ENCODE results near the gene SEMA5A. TPM values are rescaled to one million over a fixed set of nuclear protein-coding genes. Genes with fewer than 3 reads are reported as not detected.

The SEMA5A gene
- polyA plus RNA-seq, 1 of the 3 experiments (the other 2 are of a cell fraction), result 0.58 TPM

GRCh38 chr5:9480499-9480898 lies 65.4 kb downstream of the SEMA5A start:
- no peak overlapping the region for H3K9ac ChIP-seq
- ChIA-PET CTCF (no interaction called here), POLR2A (no interaction called here)
- H3K27me3 ChIP-seq (ENCODE audit: insufficient read depth), result no peaks in the 10 kb centered on the region
- H3K9me2 ChIP-seq, result no peaks in the 10 kb centered on the region
- peaks cover 9% of the 10 kb centered on the region; the same call in 1 of the 2 replicates for H3K9me3 ChIP-seq
- H3K4me2 ChIP-seq, result no peak overlapping the region
- 45% methylated on average over 3 of the region's 3 CpGs for WGBS (ENCODE audit: low lambda C conversion rate)
- no peaks in the 10 kb centered on the region for H3K36me3 ChIP-seq (replicated peaks in 1 of 2; ENCODE audit: control insufficient read depth in 1 of 2, insufficient read depth in 2 of 2, low read length in 1 of 2)
- H3K79me2 ChIP-seq (ENCODE audit: insufficient read depth), result no peaks in the 10 kb centered on the region
- H3K4me3 ChIP-seq (ENCODE audit: low read depth in 2 of 2, low read length in 1 of 2), result no peak overlapping the region
- H3F3A ChIP-seq (replicated peaks; ENCODE audit: insufficient read depth), result no peaks in the 10 kb centered on the region
- no peaks in the 10 kb centered on the region for H4K20me1 ChIP-seq (ENCODE audit: insufficient read depth)
- no peak overlapping the region for H3K27ac ChIP-seq (ENCODE audit: low read depth in 2 of 2, low read length in 1 of 2)
- DNase-seq, result no peak
- TF ChIP-seq MXI1 (IDR thresholded peaks at IDR 0.05; ENCODE audit: low read depth, low read length) (no peak), SIN3A (IDR thresholded peaks at IDR 0.05; ENCODE audit: borderline replicate concordance, low read depth, low read length) (no peak), SMC3 (IDR thresholded peaks at IDR 0.05; ENCODE audit: low read depth, low read length) (no peak), GABPA (IDR thresholded peaks at IDR 0.05; ENCODE audit: low read depth) (no peak), YY1 (IDR thresholded peaks at IDR 0.05; ENCODE audit: low read depth) (no peak), POLR2AphosphoS5 (IDR thresholded peaks at IDR 0.05; ENCODE audit: low read depth, low read length) (no peak), RAD21 (IDR thresholded peaks at IDR 0.05; ENCODE audit: low read length) (no peak), EP300 (IDR thresholded peaks at IDR 0.05; ENCODE audit: borderline replicate concordance in 1 of 2, low read depth in 1 of 2, low read length in 1 of 2) (no peak), JUND (IDR thresholded peaks at IDR 0.05) (no peak), ELF1 (IDR thresholded peaks at IDR 0.05) (no peak), FOXM1 (IDR thresholded peaks at IDR 0.05; ENCODE audit: low read depth) (no peak), TAF1 (IDR thresholded peaks at IDR 0.05; ENCODE audit: borderline replicate concordance, low read depth, low read length) (no peak), MAX (IDR thresholded peaks at IDR 0.05; ENCODE audit: low read depth) (no peak), TCF12 (IDR thresholded peaks at IDR 0.05) (no peak), EZH2phosphoT487 (IDR thresholded peaks at IDR 0.05; ENCODE audit: borderline replicate concordance, low read depth) (no peak), ZBTB33 (IDR thresholded peaks at IDR 0.05; ENCODE audit: borderline replicate concordance, low read depth) (no peak), RFX5 (IDR thresholded peaks at IDR 0.05; ENCODE audit: low read length) (no peak), USF1 (IDR thresholded peaks at IDR 0.05; ENCODE audit: borderline replicate concordance, low read depth) (no peak), TEAD4 (IDR thresholded peaks at IDR 0.05; ENCODE audit: borderline replicate concordance, insufficient read depth) (no peak), FOXJ3 (CRISPR knock-in tag; IDR thresholded peaks at IDR 0.05) (no peak)
- H2AFZ ChIP-seq (ENCODE audit: low read depth), result no peak overlapping the region
- no peaks in the 10 kb centered on the region; a peak in 2 of 4 replicates for H3K4me1 ChIP-seq (ENCODE audit: control insufficient read depth in 1 of 2, insufficient read depth in 2 of 2, low read depth in 1 of 2, low read length in 1 of 2)
